Measurements from ENCODE around the gene TTC7B.

DNA sequence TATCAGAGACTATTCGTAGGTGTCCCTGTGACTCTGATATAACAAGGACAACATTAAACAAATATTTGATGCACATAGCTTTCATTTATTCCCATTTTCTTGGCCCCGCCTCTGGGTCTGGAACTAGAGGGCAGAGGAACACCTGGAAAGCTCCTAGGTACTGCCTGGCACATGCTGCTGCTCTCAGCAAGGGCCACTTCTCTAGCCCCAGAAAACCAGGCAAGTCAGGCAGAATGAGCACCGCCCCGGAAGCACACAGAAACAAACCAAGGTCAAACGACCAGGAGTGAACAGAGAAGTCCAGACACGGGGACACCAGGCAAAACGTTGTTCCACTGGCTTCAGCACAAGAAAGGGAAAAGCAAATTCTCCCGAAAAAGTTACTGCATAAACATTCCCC, 76.1 kb downstream of the TTC7B start:
- no peak for TF ChIP-seq EP300 (IDR thresholded peaks at IDR 0.05)
- TF ChIP-seq POLR2A (IDR thresholded peaks at IDR 0.05), result no peak
